GM21526 (cell line): ENCODE measurements around the gene ZNF426.
"Not testable (repeated sequence)": the region's sequence is repeated elsewhere in the genome, so short reads cannot be mapped to it uniquely, and the experiment has no call there.

ENCODE experiments used
- ATAC-seq: cut with Tn5 transposase; IDR thresholded peaks from one replicate; pipeline ENCODE4 v1.9.1; 2021; ENCODE audit warnings: moderate library complexity; ENCODE audit not compliant: unreplicated experiment, low FRiP score

ZNF426 gene

DNA sequence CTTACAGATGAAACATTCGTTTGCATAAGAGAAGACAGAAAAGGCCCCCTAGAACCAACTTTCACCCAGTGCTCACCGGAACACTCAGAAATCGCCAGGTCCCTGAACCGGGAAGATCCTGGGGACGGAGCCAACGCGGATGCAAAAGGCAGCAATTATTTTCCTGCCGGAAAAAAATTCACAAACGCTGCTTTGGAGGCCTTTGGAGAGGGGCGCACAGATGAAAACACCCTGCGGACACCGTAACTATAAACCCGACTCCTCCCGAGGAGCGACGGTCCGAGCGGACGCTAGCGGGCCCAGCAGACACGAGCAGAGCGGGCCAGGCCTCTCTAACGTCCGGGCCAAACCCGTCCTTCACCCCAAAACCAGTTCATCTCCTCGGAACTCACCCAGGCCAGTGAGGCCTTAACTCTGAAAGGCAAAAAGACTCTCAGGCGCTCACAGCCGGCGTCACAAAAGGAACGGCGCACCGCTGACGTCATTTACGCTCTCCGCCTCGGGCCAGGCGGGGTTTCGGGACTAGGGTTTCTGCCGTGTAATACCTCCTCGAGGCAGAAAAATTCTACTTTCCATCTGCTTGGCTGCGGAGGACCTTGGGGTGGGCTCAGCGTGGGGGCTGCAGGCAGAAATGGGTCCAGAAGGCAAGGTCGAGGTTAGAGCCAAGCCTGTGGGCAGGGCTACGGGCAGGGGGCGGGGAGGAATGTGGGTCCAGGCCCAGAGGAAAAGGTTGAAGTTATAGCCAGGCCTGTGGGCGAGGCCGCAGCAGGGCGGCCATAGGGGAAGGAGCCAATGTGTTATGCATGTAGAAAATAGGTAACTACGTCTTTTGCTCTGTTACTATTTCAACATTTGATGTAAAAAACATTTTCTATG, at the start of gene ZNF426:
TSS of gene ZNF426 (minus strand) at position 463 of the 876 bp plus-strand sequence. CDS start 2,413 bp downstream, outside the sequence.
- ATAC-seq, result peak; percentile 71

DNA sequence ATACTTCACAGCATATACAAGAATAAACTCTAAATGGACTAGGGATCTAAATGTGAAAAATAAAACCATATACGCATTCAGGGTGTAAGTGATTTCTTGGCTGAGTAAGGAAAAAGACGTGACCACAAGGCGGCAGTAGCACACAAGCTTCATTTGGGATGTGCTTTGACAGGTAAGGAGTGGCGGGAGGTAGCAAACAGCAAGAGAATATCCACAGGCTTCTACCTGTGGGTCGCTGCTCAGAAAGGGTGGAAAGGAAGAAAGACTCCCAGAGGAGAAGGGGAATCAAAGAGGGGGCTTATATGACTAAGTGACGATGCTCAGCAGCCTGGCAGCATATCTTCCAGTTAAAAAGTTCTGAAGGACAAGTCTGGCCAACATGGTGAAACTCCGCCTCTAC, 48.3 kb upstream of the ZNF426 start:
- no peak for ATAC-seq

- ATAC-seq, result peak; percentile 70
Measured at GRCh38 chr19:9584073-9584833, 45.8 kb upstream of the ZNF426 start, which contains the start of gene ZNF121. Gene ZNF121 (minus strand): TSS chr19:9584504. CDS start chr19:9568097, 16,407 bp downstream.

DNA sequence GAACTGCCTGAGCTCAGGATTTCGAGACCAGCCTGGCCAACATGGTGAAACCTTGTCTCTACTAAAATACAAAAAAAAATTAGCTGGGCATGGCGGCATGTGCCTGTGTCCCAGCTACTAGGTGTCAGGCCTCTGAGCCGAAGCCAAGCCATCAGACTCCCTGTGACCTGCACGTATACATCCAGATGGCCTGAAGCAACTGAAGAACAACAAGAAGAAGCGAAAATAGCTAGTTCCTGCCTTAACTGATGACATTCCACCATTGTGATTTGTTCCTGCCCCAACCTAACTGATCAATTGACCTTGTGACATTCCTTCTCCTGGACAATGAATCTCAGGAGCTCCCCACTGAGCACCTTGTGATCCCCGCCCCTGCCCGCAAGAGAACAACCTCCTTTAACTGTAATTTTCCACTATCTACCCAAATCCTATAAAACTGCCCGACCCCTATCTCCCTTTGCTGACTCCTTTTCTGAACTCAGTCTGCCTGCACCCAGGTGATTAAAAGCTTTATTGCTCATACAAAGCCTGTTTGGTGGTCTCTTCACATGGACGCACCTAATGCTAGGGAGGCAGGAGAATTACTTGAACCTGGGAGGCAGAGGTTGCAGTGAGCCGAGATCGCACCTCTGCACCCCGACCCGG, 43.8 kb upstream of the ZNF426 start:
- not testable (repeated sequence) for ATAC-seq

DNA sequence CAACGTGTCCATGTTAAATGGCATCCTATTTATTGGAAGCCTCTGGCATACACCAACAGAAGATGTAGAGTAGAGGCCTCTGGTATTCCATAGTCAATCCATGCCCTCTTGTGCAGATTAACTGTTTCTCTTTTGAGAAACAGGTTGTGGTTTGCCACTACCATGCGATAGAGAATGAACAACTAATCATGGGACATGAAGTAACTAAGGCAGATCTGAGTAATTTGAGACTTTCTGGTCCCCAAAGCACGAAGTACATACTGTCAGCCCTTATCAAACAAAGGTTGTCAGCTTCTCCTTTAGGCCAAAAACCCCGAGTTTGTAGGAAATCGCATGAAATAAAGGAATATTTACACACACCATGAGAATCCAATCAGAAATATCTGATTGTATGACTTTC, 42.3 kb upstream of the ZNF426 start:
- no peak for ATAC-seq

DNA sequence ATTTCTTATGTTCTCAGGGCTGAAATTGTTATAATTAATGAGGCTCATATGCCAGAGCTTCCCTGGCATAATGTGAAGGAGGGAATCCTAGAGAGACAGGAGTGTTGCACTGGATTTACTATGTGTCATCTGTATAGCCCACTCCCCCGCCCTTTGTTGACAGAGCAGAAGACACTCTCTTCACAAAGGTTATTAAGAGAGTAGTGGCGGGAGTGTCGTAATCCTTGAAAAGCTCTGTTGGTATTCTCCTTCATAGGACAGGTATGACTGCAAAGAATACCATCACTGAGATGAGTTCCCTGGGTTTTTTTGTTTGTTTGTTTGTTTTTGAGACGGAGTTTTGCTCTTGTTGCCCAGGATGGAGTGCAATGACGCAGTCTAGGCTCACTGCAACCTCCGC, 31.8 kb upstream of the ZNF426 start:
- ATAC-seq, result no peak

DNA sequence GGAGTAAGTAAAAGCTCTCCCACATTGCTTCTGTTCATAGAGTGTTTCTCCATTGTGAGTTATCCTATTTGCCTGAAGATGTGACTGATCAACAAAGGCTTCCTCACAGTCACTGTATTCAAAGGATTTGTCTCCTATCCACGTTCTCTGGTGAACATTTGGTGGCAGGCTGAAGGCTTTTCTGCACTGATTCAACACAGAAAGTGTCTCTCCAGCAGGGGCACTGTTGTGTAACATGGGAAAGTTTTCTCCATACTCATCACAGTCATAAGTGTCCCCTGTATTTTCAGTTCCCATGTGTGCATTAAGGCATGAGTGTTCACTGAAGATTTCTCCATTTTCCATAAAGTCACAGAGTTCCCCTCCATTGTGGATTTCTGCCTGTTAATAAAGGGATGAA, 28.3 kb upstream of the ZNF426 start:
- no peak for ATAC-seq

GRCh38 chr19:9565900-9566705, 27.7 kb upstream of the ZNF426 start:
- ATAC-seq, result no peak

GRCh38 chr19:9552536-9553274, 14.3 kb upstream of the ZNF426 start:
- no peak for ATAC-seq

DNA sequence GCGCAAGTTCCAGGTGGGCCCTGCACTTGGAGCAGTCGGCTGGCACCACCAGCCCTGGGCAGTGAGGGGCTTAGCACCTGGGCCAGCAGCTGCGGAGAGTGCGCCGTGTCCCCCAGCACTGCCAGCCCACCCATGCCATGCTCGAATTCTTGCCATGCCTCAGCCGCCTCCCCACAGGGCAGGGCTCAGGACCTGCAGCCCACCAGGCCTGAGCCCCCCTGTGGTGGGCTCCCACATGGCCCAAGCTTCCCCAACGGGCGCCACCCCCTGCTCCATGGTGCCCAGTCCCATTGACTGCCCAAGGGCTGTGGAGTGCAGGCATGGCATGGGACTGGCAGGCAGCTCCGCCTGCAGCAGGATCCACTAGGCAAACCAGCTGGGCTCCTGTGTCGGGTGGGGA, 9.4 kb upstream of the ZNF426 start:
- no peak for ATAC-seq

DNA sequence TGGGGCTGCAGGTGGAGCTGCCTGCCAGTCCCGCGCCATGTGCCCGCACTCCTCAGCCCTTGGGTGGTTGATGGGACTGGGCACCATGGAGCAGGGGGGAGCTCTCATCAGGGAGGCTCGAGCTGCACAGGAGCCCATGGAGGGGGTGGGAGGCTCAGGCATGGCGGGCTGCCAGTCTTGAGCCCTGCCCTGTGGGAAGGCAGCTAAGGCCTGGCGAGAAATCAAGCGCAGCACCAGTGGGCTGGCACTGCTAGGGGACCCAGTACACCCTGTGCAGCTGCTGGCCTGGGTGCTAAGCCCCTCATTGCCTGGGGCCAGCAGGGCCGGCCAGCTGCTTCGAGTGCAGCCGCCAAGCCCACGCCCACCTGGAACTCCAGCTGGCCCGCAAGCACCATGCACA, 2.8 kb upstream of the ZNF426 start:
- not testable (repeated sequence) for ATAC-seq

DNA sequence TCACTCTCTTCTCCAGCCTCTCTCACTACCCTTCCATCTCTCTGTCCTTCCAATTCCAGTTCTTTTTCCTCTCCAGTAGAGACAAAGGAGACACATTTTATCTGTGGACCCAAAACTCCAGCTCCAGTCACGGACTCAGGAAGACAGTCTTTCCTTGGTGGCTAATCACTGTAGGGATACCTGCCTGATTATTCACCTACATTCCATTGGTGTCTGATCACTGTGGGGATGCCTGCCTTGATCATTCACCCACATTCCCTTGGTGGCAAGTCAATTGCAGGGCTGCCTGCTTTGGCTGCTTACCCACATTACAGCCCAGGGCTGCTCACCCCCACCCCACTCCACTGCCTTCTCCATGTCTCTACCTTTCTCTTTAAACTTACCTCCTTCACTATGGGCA, 1.5 kb upstream of the ZNF426 start:
- not testable (repeated sequence) for ATAC-seq

DNA sequence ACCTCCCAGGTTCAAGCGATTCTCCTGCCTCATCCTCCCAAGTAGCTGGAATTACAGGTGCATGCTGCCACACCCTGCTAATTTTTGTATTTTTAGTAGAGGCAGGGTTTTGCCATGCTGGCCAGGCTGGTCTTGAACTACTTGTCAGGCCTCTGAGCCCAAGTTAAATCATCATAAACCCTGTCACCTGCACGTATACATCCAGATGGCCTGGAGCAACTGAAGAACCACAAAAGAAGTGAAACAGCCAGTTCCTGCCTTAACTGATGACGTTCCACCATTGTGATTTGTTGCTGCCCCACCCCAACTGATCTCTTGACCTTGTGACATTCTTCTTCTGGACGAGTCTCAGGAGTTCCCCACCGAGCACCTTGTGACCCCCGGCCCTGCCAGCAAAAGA, 756 bp upstream of the ZNF426 start:
- not testable (repeated sequence) for ATAC-seq

GRCh38 chr19:9535934-9536333, 2.5 kb downstream of the ZNF426 start:
- no peak for ATAC-seq

GRCh38 chr19:9531933-9532332, 6.5 kb downstream of the ZNF426 start:
- no peak for ATAC-seq

GRCh38 chr19:9528757-9529336, 9.6 kb downstream of the ZNF426 start:
- ATAC-seq, result no peak

DNA sequence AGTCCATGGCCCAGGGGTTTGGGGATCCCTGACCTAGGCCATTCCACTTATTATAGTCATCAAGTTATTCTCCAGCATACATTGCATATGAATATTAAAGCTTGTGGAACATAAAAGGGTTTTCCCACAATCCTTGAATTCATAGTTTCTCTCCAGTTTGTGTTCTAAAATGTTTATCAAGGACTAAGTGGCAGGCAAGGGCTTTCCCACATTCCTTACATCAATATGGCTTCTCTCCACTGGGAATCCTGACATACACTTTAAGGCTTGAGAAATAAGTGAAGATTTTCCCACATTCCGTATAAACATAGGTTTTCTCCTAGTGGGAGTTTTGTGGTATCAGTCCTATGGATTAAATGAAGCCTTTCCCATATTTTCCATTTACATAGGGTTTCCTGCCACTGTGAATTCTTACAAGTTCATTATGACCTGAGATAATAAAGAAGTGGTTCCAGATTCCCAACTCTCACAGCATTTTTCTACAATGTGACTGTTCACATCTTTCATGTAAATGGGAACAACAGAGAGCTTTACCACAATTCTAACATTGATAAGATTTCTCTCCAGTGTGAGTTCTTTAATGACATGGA, 14.5 kb downstream of the ZNF426 start:
- no peak for ATAC-seq

DNA sequence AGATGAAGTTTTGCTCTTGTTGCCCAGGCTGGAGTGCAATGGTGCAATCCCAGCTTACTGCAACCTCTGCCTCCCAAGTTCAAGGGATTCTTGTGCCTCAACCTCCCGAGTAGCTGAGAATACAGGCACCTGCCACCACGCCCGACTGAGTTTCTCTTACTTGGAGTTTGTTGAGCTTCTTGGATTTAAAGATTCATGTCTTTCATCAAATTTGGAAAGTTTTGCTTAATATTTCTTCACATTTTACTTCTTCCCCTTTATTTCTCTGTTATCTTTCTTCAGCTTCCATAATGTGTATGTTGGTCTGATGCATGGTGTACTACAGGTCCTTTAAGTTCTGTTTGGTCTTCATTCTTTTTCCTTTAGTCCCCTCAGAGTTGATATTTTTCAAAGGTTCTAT, 31.2 kb downstream of the ZNF426 start:
- no peak for ATAC-seq

GRCh38 chr19:9500796-9501195, 37.6 kb downstream of the ZNF426 start:
- ATAC-seq, result no peak
